Loucy (cell line): ENCODE measurements around the gene PROX1.

Experiments
- EZH2phosphoT487 ChIP-seq: fragments of 200-600 bp; IDR thresholded peaks from 2 replicates; pipeline ENCODE4 v1.6.1; 2018; ENCODE audit warnings: antibody characterized with exemption, mild to moderate bottlenecking, moderate library complexity, borderline replicate concordance
- TF ChIP-seq, protein P1 (sequence below): fragments of 200-600 bp; sonication (generic); conservative IDR thresholded peaks from 2 replicates; pipeline ENCODE4 v1.5.1; 2014; ENCODE audit warnings: mild to moderate bottlenecking, antibody characterized with exemption, low read length

DNA sequence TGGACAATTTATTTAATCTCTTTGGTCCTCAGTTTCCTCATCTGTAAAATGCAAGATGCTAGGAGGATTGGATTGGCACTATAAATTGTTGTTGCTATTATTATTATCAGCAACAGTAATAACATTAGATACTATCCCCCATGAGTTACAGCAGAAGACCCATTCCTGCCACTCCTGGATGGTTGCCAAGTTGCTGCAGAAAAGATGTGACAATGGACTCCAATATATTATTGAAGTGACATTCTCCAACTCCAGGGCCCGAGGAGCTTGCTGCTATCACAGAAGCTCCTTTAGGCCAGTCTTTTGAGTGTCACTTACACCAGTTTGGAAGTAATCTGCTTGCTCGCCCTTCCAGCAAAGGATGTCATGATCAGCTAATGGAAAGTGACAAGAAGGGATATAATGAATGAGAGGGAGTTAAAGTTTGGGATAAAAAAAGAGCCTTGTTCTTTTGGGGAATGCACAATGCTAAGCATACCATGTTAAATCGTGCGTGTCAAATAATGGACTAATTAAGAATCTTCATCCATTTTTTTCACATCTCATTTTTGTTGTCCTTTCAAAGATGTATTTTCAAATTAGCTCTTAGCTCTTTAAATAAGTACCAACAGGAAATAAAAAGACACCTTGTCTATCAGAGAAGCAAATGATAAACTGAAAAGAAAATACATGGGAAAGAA lies 19.5 kb upstream of the PROX1 start:
- TF ChIP-seq EZH2phosphoT487, result no peak
- TF ChIP-seq, protein P1, sequence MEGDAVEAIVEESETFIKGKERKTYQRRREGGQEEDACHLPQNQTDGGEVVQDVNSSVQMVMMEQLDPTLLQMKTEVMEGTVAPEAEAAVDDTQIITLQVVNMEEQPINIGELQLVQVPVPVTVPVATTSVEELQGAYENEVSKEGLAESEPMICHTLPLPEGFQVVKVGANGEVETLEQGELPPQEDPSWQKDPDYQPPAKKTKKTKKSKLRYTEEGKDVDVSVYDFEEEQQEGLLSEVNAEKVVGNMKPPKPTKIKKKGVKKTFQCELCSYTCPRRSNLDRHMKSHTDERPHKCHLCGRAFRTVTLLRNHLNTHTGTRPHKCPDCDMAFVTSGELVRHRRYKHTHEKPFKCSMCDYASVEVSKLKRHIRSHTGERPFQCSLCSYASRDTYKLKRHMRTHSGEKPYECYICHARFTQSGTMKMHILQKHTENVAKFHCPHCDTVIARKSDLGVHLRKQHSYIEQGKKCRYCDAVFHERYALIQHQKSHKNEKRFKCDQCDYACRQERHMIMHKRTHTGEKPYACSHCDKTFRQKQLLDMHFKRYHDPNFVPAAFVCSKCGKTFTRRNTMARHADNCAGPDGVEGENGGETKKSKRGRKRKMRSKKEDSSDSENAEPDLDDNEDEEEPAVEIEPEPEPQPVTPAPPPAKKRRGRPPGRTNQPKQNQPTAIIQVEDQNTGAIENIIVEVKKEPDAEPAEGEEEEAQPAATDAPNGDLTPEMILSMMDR, result no peak
